GM18526 (cell line): ENCODE measurements around the gene HDAC8.

Source experiments
- POLR2A ChIP-seq: IDR thresholded peaks from 3 replicates; pipeline ENCODE4 v1.6.1; 2011; ENCODE audit not compliant: insufficient read length; ENCODE audit errors: extremely low read depth

The HDAC8 gene

GRCh38 chrX:72317139-72317538, 255.5 kb downstream of the HDAC8 start:
- TF ChIP-seq POLR2A: no peak

- TF ChIP-seq POLR2A: no peak
Measured at GRCh38 chrX:72316408-72317110, 256.1 kb downstream of the HDAC8 start.

GRCh38 chrX:72314881-72315280, 257.8 kb downstream of the HDAC8 start:
- no peak for TF ChIP-seq POLR2A

- TF ChIP-seq POLR2A: no peak
Measured at GRCh38 chrX:72313707-72314641, 258.7 kb downstream of the HDAC8 start.

- no peak for TF ChIP-seq POLR2A
Measured at GRCh38 chrX:72312311-72312940, 260.2 kb downstream of the HDAC8 start.

- TF ChIP-seq POLR2A: no peak
Measured at GRCh38 chrX:72309297-72310071, 263.2 kb downstream of the HDAC8 start.

- no peak for TF ChIP-seq POLR2A
Measured at GRCh38 chrX:72308566-72309296, 263.9 kb downstream of the HDAC8 start.

GRCh38 chrX:72308209-72308565, 264.5 kb downstream of the HDAC8 start:
- TF ChIP-seq POLR2A: no peak

- TF ChIP-seq POLR2A: no peak
Measured at GRCh38 chrX:72307646-72308051, 265.0 kb downstream of the HDAC8 start.

- no peak for TF ChIP-seq POLR2A
Measured at GRCh38 chrX:72306851-72307645, 265.6 kb downstream of the HDAC8 start.

- TF ChIP-seq POLR2A: no peak
Measured at GRCh38 chrX:72306085-72306801, 266.4 kb downstream of the HDAC8 start.

GRCh38 chrX:72305286-72306084, 267.2 kb downstream of the HDAC8 start, which contains the start of gene CITED1:
Gene CITED1, minus strand, starts transcription at chrX:72305914. Its CDS starts 3,045 bp downstream, at chrX:72302869.
- no peak for TF ChIP-seq POLR2A
